Effector CD8-positive, alpha-beta T cell (primary cell): Measurements from ENCODE around the gene XCR1.
"Not testable (repeated sequence)": the region's sequence is repeated elsewhere in the genome, so short reads cannot be mapped to it uniquely, and the experiment has no call there.

Source experiments
- DNase-seq: peaks from one replicate; lab custom pipeline; 2025; lab: John Stamatoyannopoulos, UW
- total RNA-seq, 4 experiments: gene quantifications; one replicate each; lab custom pipeline; 2026; lab: John Stamatoyannopoulos, UW

Gene XCR1
- 0 reads per million in 4 experiments for total RNA-seq

GRCh38 chr3:46027021-46027705 is at the start of gene XCR1:
Gene XCR1 (minus strand): TSS chr3:46027483. CDS start chr3:46021947, 5,536 bp downstream.
- no peak for DNase-seq

GRCh38 chr3:46076606-46077005 is 49.3 kb upstream of the XCR1 start:
- DNase-seq, result no peak

- DNase-seq, result no peak
These were observed 48.5 kb upstream of the XCR1 start for GRCh38 chr3:46075816-46076215.

GRCh38 chr3:46071222-46071858 is 44.1 kb upstream of the XCR1 start:
- DNase-seq, result no peak

GRCh38 chr3:46070595-46071093 is 43.4 kb upstream of the XCR1 start:
- DNase-seq, result no peak

GRCh38 chr3:46068501-46068900 is 41.2 kb upstream of the XCR1 start:
- no peak for DNase-seq

GRCh38 chr3:46067401-46067800 is 40.1 kb upstream of the XCR1 start:
- DNase-seq, result no peak

- DNase-seq, result no peak
These were observed 38.5 kb upstream of the XCR1 start for GRCh38 chr3:46065750-46066256.

- DNase-seq, result peak; percentile 61
These were observed 38.0 kb upstream of the XCR1 start for GRCh38 chr3:46065294-46065705.

- DNase-seq, result no peak
These were observed 35.4 kb upstream of the XCR1 start for GRCh38 chr3:46062679-46063078.

- no peak for DNase-seq
These were observed 34.6 kb upstream of the XCR1 start for GRCh38 chr3:46061887-46062286.

GRCh38 chr3:46061108-46061720 is 33.9 kb upstream of the XCR1 start:
- DNase-seq, result no peak

- no peak for DNase-seq
These were observed 33.3 kb upstream of the XCR1 start for GRCh38 chr3:46060551-46060950.

GRCh38 chr3:46059432-46059831 is 32.1 kb upstream of the XCR1 start:
- DNase-seq, result no peak

- DNase-seq, result no peak
These were observed 31.7 kb upstream of the XCR1 start for GRCh38 chr3:46058981-46059380.

GRCh38 chr3:46057716-46058115 is 30.4 kb upstream of the XCR1 start:
- DNase-seq, result no peak

GRCh38 chr3:46056686-46057085 is 29.4 kb upstream of the XCR1 start:
- no peak for DNase-seq

GRCh38 chr3:46053761-46054515 is 26.7 kb upstream of the XCR1 start:
- DNase-seq, result not testable (repeated sequence)

GRCh38 chr3:46053265-46053664 is 26.0 kb upstream of the XCR1 start:
- not testable (repeated sequence) for DNase-seq

GRCh38 chr3:46052531-46052930 is 25.2 kb upstream of the XCR1 start:
- DNase-seq, result no peak

- no peak for DNase-seq
These were observed 21.8 kb upstream of the XCR1 start for GRCh38 chr3:46049093-46049492.

GRCh38 chr3:46046231-46046630 is 18.9 kb upstream of the XCR1 start:
- not testable (repeated sequence) for DNase-seq
